PC-3 (cell line): Measurements from ENCODE around the gene ADAM23. TPM values are rescaled to one million over a fixed set of nuclear protein-coding genes. Genes with fewer than 3 reads are reported as not detected.
A peak's percentile ranks its signal among the peaks of the same experiment; 100 is the strongest.

ENCODE experiments used
- ATAC-seq: fragments of 200-7000 bp; cut with Tn5 transposase; 2 replicates; pipeline ENCODE4 v1.9.1; 2020; ENCODE audit warnings: mild to moderate bottlenecking, moderate library complexity
- BruUV-seq: library from RNA; stranded (reverse); fragments of 400-500 nt; replicated peaks from 2 replicates; lab custom pipeline; 2021; lab: Mats Ljungman, UMichigan
- CTCF ChIA-PET: fragments of 300-600 bp; sonication (Branson Sonifier 250); formaldehyde crosslinking; loops from one replicate; lab custom pipeline; 2022; ENCODE audit warnings: antibody characterized with exemption; lab: Charles Lee
- POLR2A ChIA-PET: fragments of 300-600 bp; sonication (Branson Sonifier 250); formaldehyde crosslinking; loops from one replicate; lab custom pipeline; 2022; ENCODE audit warnings: antibody characterized with exemption; ENCODE audit not compliant: unreplicated experiment; lab: Charles Lee
- DNase-seq: peaks from one replicate; pipeline ENCODE4 v3.0.0-alpha.2; 2015
- H2AFZ ChIP-seq: fragments of 300-600 bp; sonication (generic); 2 replicates; pipeline ENCODE4 v1.6.0; 2016; ENCODE audit warnings: antibody characterized with exemption, low read length
- H3F3A ChIP-seq: fragments of 300-600 bp; sonication (generic); one replicate; pipeline ENCODE4 v1.6.0; 2017; ENCODE audit warnings: antibody characterized with exemption, low read length, control low read depth, mild to moderate bottlenecking; ENCODE audit not compliant: unreplicated experiment
- H3K27ac ChIP-seq: fragments of 300-600 bp; sonication (generic); 2 replicates; pipeline ENCODE4 v1.5.1; 2016; ENCODE audit warnings: mild to moderate bottlenecking, low read length
- H3K27me3 ChIP-seq: fragments of 300-600 bp; sonication (generic); 2 replicates; pipeline ENCODE4 v1.6.1; 2016; ENCODE audit warnings: low read length, mixed read lengths
- H3K36me3 ChIP-seq: fragments of 300-600 bp; sonication (generic); 2 replicates; pipeline ENCODE4 v1.6.1; 2016; ENCODE audit warnings: low read depth, mixed run types, low read length, mixed read lengths
- H3K4me1 ChIP-seq: fragments of 300-600 bp; sonication (generic); 2 replicates; pipeline ENCODE4 v1.5.1; 2016; ENCODE audit warnings: low read length; ENCODE audit not compliant: insufficient read depth
- H3K4me2 ChIP-seq: fragments of 300-600 bp; sonication (generic); 2 replicates; pipeline ENCODE4 v1.6.0; 2016; ENCODE audit warnings: low read length
- H3K4me3 ChIP-seq: fragments of 300-600 bp; sonication (generic); 2 replicates; pipeline ENCODE4 v1.5.1; 2016; ENCODE audit warnings: mild to moderate bottlenecking, low read length, mixed read lengths
- H3K79me2 ChIP-seq: fragments of 300-600 bp; sonication (generic); 2 replicates; pipeline ENCODE4 v1.6.1; 2017; ENCODE audit warnings: low read length, mixed read lengths
- H3K9ac ChIP-seq: fragments of 300-600 bp; sonication (generic); 2 replicates; pipeline ENCODE4 v1.6.0; 2016; ENCODE audit warnings: mild to moderate bottlenecking, low read length
- H3K9me2 ChIP-seq: fragments of 300-600 bp; sonication (generic); replicated peaks from 2 replicates; pipeline ENCODE4 v1.6.1; 2016; ENCODE audit warnings: mixed run types, low read length, mixed read lengths
- H3K9me3 ChIP-seq: fragments of 300-600 bp; sonication (generic); 2 replicates; pipeline ENCODE4 v1.6.1; 2016; ENCODE audit warnings: low read length, mixed read lengths
- H4K20me1 ChIP-seq: fragments of 300-600 bp; sonication (generic); 2 replicates; pipeline ENCODE4 v1.6.1; 2016; ENCODE audit warnings: low read length, mixed read lengths
- CTCF ChIP-seq: fragments of 300-600 bp; sonication (generic); conservative IDR thresholded peaks from 2 replicates; pipeline ENCODE4 v1.5.1; 2017; ENCODE audit warnings: antibody characterized with exemption, low read depth, mild to moderate bottlenecking, low read length
- EZH2 ChIP-seq: fragments of 300-600 bp; sonication (generic); IDR thresholded peaks from one replicate; pipeline ENCODE4 v1.6.1; 2017; ENCODE audit warnings: antibody characterized with exemption, mild to moderate bottlenecking, low read length; ENCODE audit not compliant: unreplicated experiment
- EZH2phosphoT487 ChIP-seq: fragments of 300-600 bp; sonication (generic); IDR thresholded peaks from 2 replicates; pipeline ENCODE4 v1.6.1; 2018; ENCODE audit warnings: mild to moderate bottlenecking, antibody characterized with exemption, low read length, borderline replicate concordance
- intact Hi-C: fragments of 100-400 bp; cut with micrococcal nuclease; formaldehyde crosslinking; loops from 2 replicates; pipeline ENCODE4 v1.9.0; 2023
- total RNA-seq: library from RNA; depleted of rRNA; stranded (reverse); fragments of >200 nt; gene quantifications from 2 replicates; pipeline ENCODE4 v1.2.3, GENCODE V29; 2014

ADAM23 gene
- total RNA-seq, 1 experiment from 2014 or later: 0.22 TPM

GRCh38 chr2:206611736-206612135 lies 168.4 kb downstream of the ADAM23 start:
- peak overlapping the region; percentile 79 for H3K4me2 ChIP-seq

GRCh38 chr2:206614811-206615210 lies 171.5 kb downstream of the ADAM23 start:
- H3K79me2 ChIP-seq: no peaks in the 10 kb centered on the region
- DNase-seq (peak; percentile 88), ATAC-seq (peak; percentile 57)
- no peaks in the 10 kb centered on the region for H4K20me1 ChIP-seq
- H3K4me1 ChIP-seq: peaks cover 73% of the 10 kb centered on the region
- no peaks in the 10 kb centered on the region for H3K27me3 ChIP-seq
- TF ChIP-seq EZH2phosphoT487: no peak
- TF ChIP-seq EZH2: no peak
- TF ChIP-seq CTCF: no peak
- ChIA-PET CTCF (no interaction called here), POLR2A (no interaction called here)
- H3K27ac ChIP-seq: peak overlapping the region; percentile 84
- peak overlapping the region; percentile 58 for H3K4me2 ChIP-seq
- H3K4me3 ChIP-seq: peak overlapping the region; percentile 3; the same call in 1 of the 2 replicates
- peak overlapping the region; percentile 30; the same call in 1 of the 2 replicates for H3K9ac ChIP-seq
- no peaks in the 10 kb centered on the region for H3K9me2 ChIP-seq
- no peaks in the 10 kb centered on the region for H3K9me3 ChIP-seq
- 0 out of 2 replicates have a peak overlapping the region, but pooled peaks have one; percentile 29 for H2AFZ ChIP-seq
- BruUV-seq: no TSS peak
- H3K36me3 ChIP-seq: no peaks in the 10 kb centered on the region
- intact Hi-C loops: loop anchor here (5.0 to 10.0 kb wide), 2 partner anchors 550 to 897 kb away; partner anchors contain the start of gene KLF7
- peaks cover 6% of the 10 kb centered on the region for H3F3A ChIP-seq

More at GRCh38 chr2:206611736-206612135, 168.4 kb downstream of the ADAM23 start:
- H3K9me2 ChIP-seq: no peaks in the 10 kb centered on the region
- BruUV-seq: no TSS peak
- H3K79me2 ChIP-seq: no peaks in the 10 kb centered on the region
- no peaks in the 10 kb centered on the region for H3K27me3 ChIP-seq
- TF ChIP-seq CTCF (no peak), EZH2phosphoT487 (no peak), EZH2 (no peak)
- peak; percentile 33 for ATAC-seq
- H3F3A ChIP-seq: peaks cover 6% of the 10 kb centered on the region
- H3K9me3 ChIP-seq: no peaks in the 10 kb centered on the region
- ChIA-PET CTCF (no interaction called here), POLR2A (interaction anchor here (0.6 kb wide), 1 partner anchor 632 kb away, joined by 3 read pairs; no protein-coding TSS in a partner anchor)
- no peaks in the 10 kb centered on the region for H3K36me3 ChIP-seq
- H3K9ac ChIP-seq: peak overlapping the region; percentile 42
- H3K4me1 ChIP-seq: peaks cover 56% of the 10 kb centered on the region
- peak overlapping the region; percentile 41 for H3K4me3 ChIP-seq
- intact Hi-C loops: loop anchor here (2.0 to 10.0 kb wide), 2 partner anchors 53 to 553 kb away; partner anchors contain the start of gene KLF7
- DNase-seq: peak; percentile 55
- peak overlapping the region; percentile 4; the same call in 1 of the 2 replicates for H2AFZ ChIP-seq
- H4K20me1 ChIP-seq: no peaks in the 10 kb centered on the region
- H3K27ac ChIP-seq: peak overlapping the region; percentile 88
